Liver (tissue), 3 donors: Measurements from ENCODE around the gene ELK3.

Experiments
- CTCF ChIP-seq: fragments of 150-350 bp; IDR thresholded peaks from 2 replicates; pipeline ENCODE4 v1.5.1; 2017; ENCODE audit warnings: improper control_type of control experiment, low read depth, low read length; ENCODE audit not compliant: missing input control
- RAD21 ChIP-seq, 2 donors: IDR thresholded peaks; 2 replicates each; pipeline ENCODE4 v1.6.1; 2016; ENCODE audit warnings: antibody characterized with exemption in 2 of 2, mild to moderate bottlenecking in 2 of 2
- REST ChIP-seq: IDR thresholded peaks from 2 replicates; pipeline ENCODE4 v1.6.1; 2016; ENCODE audit warnings: antibody characterized with exemption, mild to moderate bottlenecking
- donor health status: healthy.
- donor health status: healthy.

GRCh38 chr12:96265836-96266235 lies 71.7 kb downstream of the ELK3 start:
- TF ChIP-seq REST, result no peak
- TF ChIP-seq CTCF, result no peak
- no peak for TF ChIP-seq RAD21 (IDR thresholded peaks at IDR 0.05)
